ENCODE data around the gene KATNA1.

KATNA1 gene

GRCh38 chr6:149642829-149643580 lies 5.5 kb downstream of the KATNA1 start:
- DNase-seq (ENCODE audit: insufficient read length, low spot score) (no peak), FAIRE-seq (no peak)
- no peak for TF ChIP-seq POLR2A (IDR thresholded peaks at IDR 0.05; ENCODE audit: low read depth, low read length)

DNA sequence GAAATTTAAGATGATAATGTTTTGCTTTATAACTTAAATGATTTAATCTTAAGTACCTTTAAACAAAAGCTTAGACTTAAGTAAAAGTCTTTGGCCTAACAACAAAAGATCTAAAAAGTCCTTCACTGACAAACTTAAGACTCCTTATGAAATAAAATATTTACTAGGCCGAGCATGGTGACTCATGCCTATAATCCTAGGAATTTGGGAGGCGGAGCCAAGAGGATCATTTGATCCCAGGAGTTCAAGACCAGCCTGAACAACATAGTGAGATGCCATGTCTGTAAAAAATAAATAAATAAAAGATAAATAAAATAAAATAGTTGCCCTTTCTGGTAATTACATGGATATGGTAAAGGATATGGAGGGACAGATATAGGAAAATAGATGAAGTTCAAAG lies 12.4 kb downstream of the KATNA1 start:
- DNase-seq (ENCODE audit: insufficient read length, low spot score) = no peak
- FAIRE-seq = no peak
- TF ChIP-seq POLR2A (IDR thresholded peaks at IDR 0.05; ENCODE audit: low read depth, low read length) = no peak

- FAIRE-seq (no peak), DNase-seq (ENCODE audit: insufficient read length, low spot score) (no peak)
- TF ChIP-seq POLR2A (IDR thresholded peaks at IDR 0.05; ENCODE audit: low read depth, low read length) = no peak
These were observed 14.2 kb downstream of the KATNA1 start for GRCh38 chr6:149634315-149634714.

DNA sequence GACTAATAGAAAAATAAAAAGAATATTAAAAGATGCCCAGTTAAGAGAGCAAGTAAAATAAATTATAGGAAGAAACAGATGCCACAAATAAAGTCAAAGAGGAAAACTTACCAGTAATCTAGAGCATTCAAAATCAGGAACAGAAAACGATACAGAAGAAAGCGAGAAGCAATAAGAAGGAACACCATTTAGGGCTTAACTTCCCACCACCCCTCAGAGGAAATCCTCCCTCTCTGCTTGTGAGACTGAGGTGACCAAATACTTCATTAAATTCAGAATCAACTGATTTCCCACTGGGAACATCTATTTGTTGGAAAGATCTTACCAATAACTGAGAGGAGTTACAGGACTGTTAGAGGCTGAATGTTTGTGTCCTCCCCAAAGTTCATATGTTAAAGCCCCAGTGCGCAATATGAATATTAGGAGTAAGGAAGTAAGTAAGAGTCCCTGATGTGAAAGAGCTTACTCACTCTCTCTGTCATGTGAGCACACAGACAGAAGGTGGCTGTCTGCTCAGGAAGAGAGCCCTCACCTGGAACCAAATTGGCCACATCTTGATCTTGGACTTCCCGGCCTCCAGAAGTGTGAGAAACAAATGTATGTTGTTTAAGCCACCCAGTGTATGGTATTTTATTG lies 19.5 kb downstream of the KATNA1 start:
- FAIRE-seq = no peak
- no peak for DNase-seq (ENCODE audit: insufficient read length, low spot score)
- no peak for TF ChIP-seq POLR2A (IDR thresholded peaks at IDR 0.05; ENCODE audit: low read depth, low read length)

DNA sequence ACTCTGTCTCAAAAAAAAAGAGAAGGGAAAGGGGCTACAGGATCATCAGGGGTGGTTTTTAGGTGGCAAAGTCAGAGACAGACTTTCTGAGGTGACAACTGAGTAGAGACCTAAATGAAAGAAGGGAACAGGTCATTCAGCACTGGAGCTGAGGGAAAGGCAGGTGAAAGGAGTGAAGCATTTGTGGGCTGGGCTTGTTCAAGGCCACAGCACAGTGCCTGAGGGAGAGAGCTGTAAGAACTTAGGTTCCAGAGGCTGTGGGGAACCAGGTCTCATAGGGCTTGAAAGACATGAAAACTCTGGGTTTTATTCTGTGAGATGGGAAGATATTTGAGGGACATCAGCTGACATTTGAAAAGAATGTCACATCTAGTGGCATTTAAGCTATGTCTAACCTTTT lies 20.8 kb downstream of the KATNA1 start:
- no peak for TF ChIP-seq POLR2A (IDR thresholded peaks at IDR 0.05; ENCODE audit: low read depth, low read length)
- no peak for FAIRE-seq
- no peak for DNase-seq (ENCODE audit: insufficient read length, low spot score)

DNA sequence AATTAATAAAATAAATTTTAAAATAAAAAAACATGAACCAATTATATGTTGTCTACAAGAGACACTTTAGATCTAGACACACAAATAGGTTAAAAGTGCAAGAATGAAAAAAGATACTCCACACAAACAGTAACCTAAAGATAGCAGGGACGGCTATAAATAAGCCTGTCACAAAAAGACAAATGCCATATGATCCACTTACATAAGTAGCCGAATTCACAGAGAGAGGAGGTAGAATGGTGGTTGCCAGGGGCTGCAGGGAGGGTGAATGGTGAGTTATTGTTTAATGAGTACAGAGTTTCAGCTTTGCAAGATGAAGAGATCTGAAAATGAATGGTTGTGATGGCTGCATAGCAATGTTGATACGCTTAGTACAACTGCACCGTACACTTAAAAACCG lies 32.7 kb downstream of the KATNA1 start:
- FAIRE-seq (no peak), DNase-seq (ENCODE audit: insufficient read length, low spot score) (no peak)
- no peak for TF ChIP-seq POLR2A (IDR thresholded peaks at IDR 0.05; ENCODE audit: low read depth, low read length)

- DNase-seq (ENCODE audit: insufficient read length, low spot score) = no peak
- TF ChIP-seq POLR2A (IDR thresholded peaks at IDR 0.05; ENCODE audit: low read depth, low read length) = no peak
- no peak for FAIRE-seq
These were observed 34.2 kb downstream of the KATNA1 start for GRCh38 chr6:149614337-149614736.

DNA sequence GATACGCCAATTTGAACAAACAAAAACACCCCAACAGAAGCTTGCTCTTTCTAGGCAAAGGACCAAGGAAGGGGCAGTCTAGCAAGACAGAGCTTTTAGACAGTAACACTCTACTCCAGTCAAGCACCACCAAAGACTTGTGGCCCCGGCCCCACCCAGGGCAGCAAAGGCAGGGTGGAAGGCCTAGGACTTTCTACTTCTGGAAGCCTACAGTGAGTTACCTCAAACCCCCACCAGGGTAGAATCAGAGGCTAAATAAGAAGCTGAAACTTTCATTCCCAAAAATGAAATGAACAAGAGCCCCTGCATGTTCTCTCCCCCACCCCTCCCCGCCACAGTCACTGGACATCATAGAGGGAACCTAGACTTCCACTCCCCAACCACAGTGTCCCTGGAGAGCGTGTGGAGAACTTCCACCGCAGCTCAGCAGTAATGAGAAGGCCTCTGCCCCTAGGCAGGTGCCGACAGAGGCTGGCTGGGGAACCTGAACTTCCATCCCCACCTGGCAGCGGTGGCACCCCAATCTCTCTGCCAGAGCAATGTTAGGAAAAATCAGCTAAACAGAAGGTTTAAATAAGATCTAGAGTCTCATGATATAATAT lies 40.0 kb downstream of the KATNA1 start:
- FAIRE-seq = no peak
- DNase-seq (ENCODE audit: insufficient read length, low spot score) = no peak
- no peak for TF ChIP-seq POLR2A (IDR thresholded peaks at IDR 0.05; ENCODE audit: low read depth, low read length)

GRCh38 chr6:149600508-149600907 lies 48.0 kb downstream of the KATNA1 start:
- DNase-seq (ENCODE audit: insufficient read length, low spot score) (no peak), FAIRE-seq (no peak)
- no peak for TF ChIP-seq POLR2A (IDR thresholded peaks at IDR 0.05; ENCODE audit: low read depth, low read length)

GRCh38 chr6:149593408-149593807 lies 55.1 kb downstream of the KATNA1 start:
- FAIRE-seq (no peak), DNase-seq (ENCODE audit: insufficient read length, low spot score) (no peak)
- no peak for TF ChIP-seq POLR2A (IDR thresholded peaks at IDR 0.05; ENCODE audit: low read depth, low read length)

DNA sequence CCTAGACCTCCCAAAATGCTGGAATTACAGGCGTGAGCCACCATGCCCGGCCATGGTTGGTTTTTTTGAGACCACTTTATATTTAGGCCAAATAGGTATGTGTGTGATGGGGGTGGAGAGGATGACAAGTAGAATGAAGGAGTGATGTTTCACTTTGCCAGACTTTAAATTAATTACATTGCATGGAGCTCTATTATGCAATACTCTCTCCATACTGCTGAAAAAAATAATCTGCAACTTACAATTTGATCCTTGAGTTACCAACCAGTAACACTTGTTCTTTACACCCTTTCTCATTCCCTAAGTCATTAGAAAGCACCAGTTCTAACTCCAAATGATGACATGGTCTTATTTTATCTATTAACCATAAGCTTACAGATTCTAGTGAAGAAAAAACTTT lies 55.5 kb downstream of the KATNA1 start:
- no peak for FAIRE-seq
- no peak for TF ChIP-seq POLR2A (IDR thresholded peaks at IDR 0.05; ENCODE audit: low read depth, low read length)

GRCh38 chr6:149586149-149586548 lies 62.4 kb downstream of the KATNA1 start:
- DNase-seq (ENCODE audit: insufficient read length, low spot score) (no peak), FAIRE-seq (no peak)
- TF ChIP-seq POLR2A (IDR thresholded peaks at IDR 0.05; ENCODE audit: low read depth, low read length) = no peak

More for the DNA sequence above, 55.5 kb downstream of the KATNA1 start:
- DNase-seq (ENCODE audit: insufficient read length, low spot score) = no peak

DNA sequence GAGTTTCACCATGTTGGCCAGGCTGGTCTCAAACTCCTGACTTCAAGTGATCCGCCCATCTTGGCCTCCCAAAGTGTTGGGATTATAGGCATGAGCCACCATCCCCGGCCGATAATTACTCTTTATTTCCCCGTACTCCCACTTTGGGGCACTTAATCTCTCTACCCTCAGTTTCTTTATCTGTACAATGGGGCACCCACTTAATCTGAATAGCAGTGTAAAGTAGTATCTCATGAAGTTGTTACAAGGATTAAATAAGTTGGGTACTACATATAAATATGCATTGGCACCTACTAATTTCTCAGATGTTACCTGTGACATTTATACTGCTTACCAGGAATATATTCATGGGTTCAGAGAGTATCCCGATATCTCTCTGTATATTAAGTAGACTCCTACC lies 67.2 kb downstream of the KATNA1 start:
- DNase-seq (ENCODE audit: insufficient read length, low spot score) (no peak), FAIRE-seq (no peak)
- TF ChIP-seq POLR2A (IDR thresholded peaks at IDR 0.05; ENCODE audit: low read depth, low read length) = no peak

DNA sequence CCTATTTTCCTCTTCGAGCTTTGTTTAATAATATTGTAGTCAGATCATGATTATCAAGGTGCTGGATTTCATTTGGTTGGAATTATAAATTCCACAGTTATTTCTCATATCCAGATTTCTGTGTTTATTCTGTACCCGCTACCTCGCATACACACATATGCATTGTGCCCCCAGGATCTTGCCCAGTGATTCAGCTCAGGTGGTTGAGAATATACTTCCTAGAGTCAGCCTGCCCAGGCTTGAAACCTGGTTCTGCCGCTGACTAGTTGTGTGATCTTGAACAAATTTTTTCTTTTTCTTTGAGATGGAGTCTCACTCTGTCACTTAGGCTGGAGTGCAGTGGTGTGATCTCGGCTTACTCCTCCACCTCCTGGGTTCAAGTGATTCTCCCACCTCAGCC lies 67.6 kb downstream of the KATNA1 start:
- no peak for TF ChIP-seq POLR2A (IDR thresholded peaks at IDR 0.05; ENCODE audit: low read depth, low read length)
- FAIRE-seq = no peak
- no peak for DNase-seq (ENCODE audit: insufficient read length, low spot score)

Measured in H54 (cell line).